Stimulated activated CD8-positive, alpha-beta memory T cell treated with anti-CD3 and anti-CD28 coated beads, Interleukin-2, amount 100 ng/mL, for 48 hours (primary cell): ENCODE measurements around the gene RNF169.
"Not testable (repeated sequence)": the region's sequence is repeated elsewhere in the genome, so short reads cannot be mapped to it uniquely, and the experiment has no call there.

Experiments
- DNase-seq, 2 donors: peaks; one replicate each; pipeline ENCODE4 v3.0.0-alpha.2; 2020; ENCODE audit warnings: low read depth in 2 of 2

Gene RNF169

GRCh38 chr11:74822170-74822569 is 73.5 kb downstream of the RNF169 start:
- DNase-seq, result no peak

GRCh38 chr11:74824285-74824982 is 75.8 kb downstream of the RNF169 start:
- DNase-seq, result no peak

- DNase-seq, result not testable (repeated sequence)
Measured at GRCh38 chr11:74825596-74825995, 76.9 kb downstream of the RNF169 start.

- no peak for DNase-seq
Measured at GRCh38 chr11:74826901-74827300, 78.3 kb downstream of the RNF169 start.

GRCh38 chr11:74837191-74837590 is 88.5 kb downstream of the RNF169 start:
- no peak for DNase-seq

- no peak for DNase-seq
Measured at GRCh38 chr11:74838188-74838587, 89.5 kb downstream of the RNF169 start.

GRCh38 chr11:74839446-74839845 is 90.8 kb downstream of the RNF169 start:
- no peak for DNase-seq

- DNase-seq, result no peak
Measured at GRCh38 chr11:74839971-74840370, 91.3 kb downstream of the RNF169 start.

- no peak for DNase-seq
Measured at GRCh38 chr11:74840486-74840885, 91.8 kb downstream of the RNF169 start.

GRCh38 chr11:74842967-74843366 is 94.3 kb downstream of the RNF169 start:
- no peak for DNase-seq

- no peak for DNase-seq
Measured at GRCh38 chr11:74844072-74844471, 95.4 kb downstream of the RNF169 start.

- DNase-seq, result no peak
Measured at GRCh38 chr11:74844865-74845264, 96.2 kb downstream of the RNF169 start.

GRCh38 chr11:74845978-74846517 is 97.4 kb downstream of the RNF169 start:
- no peak for DNase-seq

GRCh38 chr11:74846770-74847169 is 98.1 kb downstream of the RNF169 start:
- no peak for DNase-seq

- DNase-seq, result no peak
Measured at GRCh38 chr11:74847395-74847794, 98.7 kb downstream of the RNF169 start.

- no peak for DNase-seq
Measured at GRCh38 chr11:74847895-74848294, 99.2 kb downstream of the RNF169 start.

GRCh38 chr11:74849525-74850391 is 101.1 kb downstream of the RNF169 start:
- DNase-seq, result no peak

- DNase-seq, result no peak
Measured at GRCh38 chr11:74853223-74853622, 104.6 kb downstream of the RNF169 start.

- no peak for DNase-seq
Measured at GRCh38 chr11:74860743-74861142, 112.1 kb downstream of the RNF169 start.

- no peak for DNase-seq
Measured at GRCh38 chr11:74863410-74863809, 114.8 kb downstream of the RNF169 start.

- no peak for DNase-seq
Measured at GRCh38 chr11:74866557-74866956, 117.9 kb downstream of the RNF169 start.

- no peak for DNase-seq
Measured at GRCh38 chr11:74870485-74870884, 121.8 kb downstream of the RNF169 start.

GRCh38 chr11:74871037-74871436 is 122.4 kb downstream of the RNF169 start:
- DNase-seq, result no peak
